CD4-positive, alpha-beta T cell treated with Interferon gamma for 1 hour (primary cell): ENCODE data around the gene SLC40A1.

Source experiments
- DNase-seq: peaks from one replicate; pipeline ENCODE4 v3.0.0-alpha.2; 2020

Gene SLC40A1

GRCh38 chr2:189561371-189562038 is 19.1 kb downstream of the SLC40A1 start:
- DNase-seq, result no peak

GRCh38 chr2:189560273-189560586 is 20.4 kb downstream of the SLC40A1 start:
- no peak for DNase-seq

- no peak for DNase-seq
These were observed 20.9 kb downstream of the SLC40A1 start for GRCh38 chr2:189559579-189560272.

GRCh38 chr2:189558516-189559272 is 21.9 kb downstream of the SLC40A1 start:
- DNase-seq, result no peak

GRCh38 chr2:189557373-189557772 is 23.2 kb downstream of the SLC40A1 start:
- DNase-seq, result no peak

GRCh38 chr2:189556526-189556925 is 24.1 kb downstream of the SLC40A1 start:
- DNase-seq, result no peak

DNA sequence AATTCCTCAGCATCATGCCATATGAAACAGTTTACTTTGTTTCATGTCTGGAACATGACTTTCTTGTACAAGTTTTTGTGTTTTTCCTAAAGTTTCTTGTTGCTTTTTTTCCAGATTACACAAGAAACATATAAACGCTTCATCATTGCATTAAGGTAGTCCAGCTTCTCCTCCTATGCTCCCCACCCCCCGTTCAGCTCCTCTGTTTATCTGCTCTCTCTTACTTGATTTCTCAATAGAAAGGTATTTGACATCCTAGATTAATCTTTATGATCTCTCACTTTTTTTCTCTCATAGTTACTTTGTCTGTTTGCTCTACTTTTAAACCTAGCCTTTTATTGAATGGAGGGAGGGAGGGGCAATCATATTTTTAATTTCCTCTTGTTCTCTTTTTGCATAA is 25.4 kb downstream of the SLC40A1 start:
- no peak for DNase-seq

- no peak for DNase-seq
These were observed 27.0 kb downstream of the SLC40A1 start for GRCh38 chr2:189553504-189554088.

DNA sequence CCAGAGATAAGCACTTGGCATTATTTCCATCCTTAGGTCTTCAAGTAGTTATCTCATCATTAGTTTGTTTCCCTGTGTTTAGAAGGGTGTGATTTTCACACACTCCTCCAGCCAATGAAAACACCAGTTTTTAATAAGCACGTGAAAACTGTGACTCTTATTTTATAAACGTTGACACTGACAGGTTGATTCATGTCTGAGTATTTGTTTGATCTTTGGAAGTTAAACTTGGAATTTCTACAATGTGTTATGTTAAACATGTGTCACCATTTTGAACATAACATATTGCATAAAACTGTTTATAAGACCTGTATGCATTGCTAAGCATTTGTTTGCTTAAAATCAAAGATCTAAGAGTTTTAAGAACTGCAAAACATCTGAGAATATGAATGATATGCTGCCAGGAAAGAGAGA is 27.6 kb downstream of the SLC40A1 start:
- no peak for DNase-seq

DNA sequence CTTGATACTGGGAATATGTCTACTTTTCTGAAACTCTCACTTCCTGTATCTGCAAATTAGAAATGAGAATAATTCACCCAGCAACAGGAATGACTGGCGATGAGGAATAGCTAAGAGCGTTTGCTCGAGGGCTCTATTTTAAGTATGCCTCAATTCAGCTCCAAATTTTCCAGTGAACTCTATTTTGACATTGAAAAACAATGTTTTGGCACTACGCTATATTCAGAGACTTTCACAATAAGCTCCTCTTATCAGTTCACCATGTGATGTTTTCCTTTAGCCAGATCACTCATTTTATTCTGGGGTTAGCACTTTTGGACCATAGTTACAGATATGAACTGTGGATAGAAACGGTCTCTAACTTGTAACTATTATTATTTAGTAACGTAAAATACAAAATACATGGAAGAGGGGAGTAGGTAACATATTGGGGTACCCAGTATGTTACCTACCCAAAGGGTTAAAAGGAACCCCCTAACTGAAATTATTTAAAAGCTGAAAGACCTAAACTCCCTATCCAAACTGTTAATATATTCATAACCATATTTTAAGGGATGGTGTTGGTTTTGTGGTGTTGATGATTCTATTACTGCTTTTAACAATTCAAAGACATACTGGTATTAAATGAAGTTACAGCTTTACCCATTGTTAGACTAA is 28.1 kb downstream of the SLC40A1 start:
- DNase-seq, result no peak

DNA sequence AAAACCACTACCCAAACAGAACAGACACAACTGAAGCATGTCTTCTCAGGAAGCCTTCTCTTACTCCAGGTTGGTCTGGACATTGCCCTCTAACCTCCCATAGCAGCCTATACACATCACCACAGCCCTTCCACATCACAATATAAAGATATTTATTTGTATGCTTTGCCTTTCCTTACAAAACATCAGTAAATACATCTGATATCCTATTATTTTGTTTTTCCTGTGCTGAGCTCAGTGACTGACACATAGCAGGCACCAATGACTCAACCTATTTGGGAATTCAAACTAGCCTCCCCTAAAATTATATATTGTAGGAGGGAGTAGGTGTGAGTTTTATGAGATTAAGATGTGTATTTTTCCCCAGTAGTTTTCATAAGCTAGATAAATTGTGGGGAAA is 28.8 kb downstream of the SLC40A1 start:
- no peak for DNase-seq

GRCh38 chr2:189549449-189549832 is 31.1 kb downstream of the SLC40A1 start:
- DNase-seq, result no peak

DNA sequence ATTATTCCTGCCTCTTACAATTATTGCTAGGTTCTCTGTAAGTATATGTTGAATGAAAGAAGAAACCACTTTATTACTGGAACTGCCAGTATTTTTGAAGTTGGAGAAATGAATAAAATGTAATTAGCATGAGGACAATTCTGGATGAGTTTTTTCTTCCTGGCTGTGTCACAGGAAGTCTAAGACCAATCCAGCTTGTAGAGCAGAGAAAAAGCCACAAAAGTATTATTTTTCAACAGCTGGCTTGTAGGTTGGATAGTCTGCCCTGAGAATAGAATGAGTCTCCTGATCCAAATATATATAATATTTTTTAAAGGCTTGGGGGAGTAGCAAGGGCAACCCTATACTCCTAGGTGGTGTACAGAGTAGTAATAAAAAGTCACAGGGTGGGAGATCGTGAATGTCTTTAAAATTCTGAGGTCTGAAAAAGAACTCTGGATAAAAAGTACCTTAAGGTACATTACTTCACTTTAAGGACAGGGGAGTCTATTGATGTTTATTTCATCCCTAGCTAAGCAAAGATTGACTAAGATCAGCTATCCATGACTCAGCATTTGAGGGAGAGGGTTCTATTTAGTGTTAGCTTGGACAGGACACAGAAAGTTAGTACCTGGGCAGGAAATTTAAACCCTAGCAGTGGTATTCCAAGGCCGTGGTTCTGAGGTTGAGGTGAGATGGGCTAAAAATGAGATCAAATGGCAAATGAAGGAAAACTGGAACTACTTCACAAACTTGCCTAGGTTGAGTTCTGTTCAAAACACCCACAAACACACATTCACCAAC is 31.7 kb downstream of the SLC40A1 start:
- DNase-seq, result no peak

DNA sequence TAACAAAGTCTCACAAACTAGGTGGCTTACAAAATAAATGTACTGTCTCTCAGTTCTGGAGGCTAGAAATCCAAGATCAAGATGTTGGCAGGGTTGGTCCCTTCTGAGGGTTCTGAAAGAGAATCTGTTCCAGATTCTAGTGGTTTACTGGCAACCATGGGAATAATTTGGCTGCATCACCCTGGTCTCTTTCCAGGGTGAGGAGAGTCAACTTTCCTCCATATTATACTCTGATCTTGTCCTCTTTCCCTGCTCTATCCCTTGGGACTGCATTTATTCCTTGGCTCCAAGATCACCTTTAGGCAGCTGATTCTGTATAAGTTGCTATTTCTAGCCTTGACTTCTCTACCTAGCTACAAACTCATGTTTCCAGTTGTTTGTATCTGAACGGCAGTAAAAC is 35.2 kb downstream of the SLC40A1 start:
- DNase-seq, result no peak

DNA sequence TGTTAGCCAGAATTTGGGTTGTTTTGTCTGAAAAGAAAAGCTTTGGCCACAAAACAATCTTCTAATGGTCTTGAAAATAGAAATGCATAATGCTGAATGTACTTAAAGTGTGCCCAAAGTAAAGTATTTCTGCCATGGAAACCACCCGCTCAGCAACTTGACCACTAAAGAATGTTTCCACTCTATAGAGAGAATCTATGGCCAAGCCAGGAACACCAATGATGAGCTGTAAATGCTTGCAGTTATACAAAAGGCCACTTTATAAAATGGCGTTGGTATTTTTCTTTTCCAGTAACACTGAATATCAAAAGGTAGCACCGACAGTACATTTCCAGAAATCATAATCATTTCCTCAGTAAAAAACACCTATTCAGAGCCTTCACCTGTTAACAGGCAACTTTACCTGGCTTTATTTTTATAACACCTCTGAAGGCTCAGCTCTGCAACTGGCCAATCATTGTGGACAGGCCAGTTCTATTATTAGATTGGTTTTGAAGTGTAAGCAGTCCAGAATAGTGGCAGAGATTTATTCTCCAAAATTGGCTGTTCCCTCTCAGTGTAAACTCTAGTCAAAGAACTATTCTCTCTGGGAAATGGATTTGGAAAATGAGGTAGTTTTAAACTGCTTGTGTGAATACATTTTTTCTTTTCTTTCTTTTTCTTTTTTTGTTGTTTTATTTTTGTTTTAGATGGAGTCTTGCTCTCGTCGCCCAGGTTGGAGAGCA is 36.1 kb downstream of the SLC40A1 start:
- no peak for DNase-seq

DNA sequence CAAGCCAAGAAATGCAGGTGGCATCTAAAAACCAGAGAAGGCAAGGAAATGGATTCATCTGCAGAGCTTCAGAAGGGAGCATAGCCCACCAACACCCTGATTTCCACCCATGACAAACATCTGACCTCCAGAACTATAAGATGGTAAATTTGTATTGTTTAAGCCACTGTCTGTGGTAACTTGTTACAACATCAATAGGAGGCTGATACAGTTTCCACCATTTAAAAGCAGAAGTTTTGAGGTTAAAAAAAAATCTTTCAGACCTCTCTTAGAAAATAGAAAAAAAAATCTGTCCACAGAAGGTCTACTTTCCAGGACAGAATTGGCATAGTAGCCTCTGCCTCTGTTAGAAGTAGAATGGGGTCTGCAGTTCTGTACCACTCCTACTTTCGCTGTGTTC is 37.2 kb downstream of the SLC40A1 start:
- no peak for DNase-seq

DNA sequence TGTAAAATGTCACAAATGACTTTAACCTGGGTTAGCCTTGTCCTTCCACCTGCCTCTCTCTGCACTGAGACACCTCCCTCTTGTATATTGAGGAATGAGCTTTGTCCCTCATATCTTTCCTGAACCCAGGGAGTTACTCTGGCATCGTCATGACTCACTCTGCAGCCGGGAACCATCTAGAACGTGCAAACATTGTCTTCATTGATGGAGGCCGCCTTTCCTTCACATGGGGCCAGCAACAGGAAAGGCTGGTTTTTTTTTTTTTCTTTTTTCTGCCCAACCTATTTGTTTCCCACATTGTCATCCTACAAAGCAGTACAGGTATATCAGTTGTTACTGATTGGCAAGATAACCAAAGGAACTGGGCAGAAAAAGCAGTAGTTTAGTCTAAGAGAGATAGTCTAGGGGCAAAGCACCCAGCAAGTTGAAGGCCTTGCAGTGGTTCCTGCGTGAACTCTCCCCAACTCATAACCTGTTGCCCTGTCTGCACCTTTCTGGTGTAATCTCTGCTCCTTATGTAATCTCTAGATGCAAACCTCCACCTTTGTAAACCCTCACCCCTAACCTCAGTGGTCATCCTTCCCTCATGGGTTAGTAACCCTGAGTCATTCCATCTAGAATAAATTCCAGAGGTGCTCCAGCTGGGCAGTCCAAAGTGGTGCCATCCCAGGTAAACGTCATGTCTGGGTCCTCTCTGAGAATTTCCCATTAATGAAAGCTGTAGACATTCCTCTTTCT is 38.3 kb downstream of the SLC40A1 start:
- no peak for DNase-seq

- no peak for DNase-seq
These were observed 39.0 kb downstream of the SLC40A1 start for GRCh38 chr2:189541591-189541990.

DNA sequence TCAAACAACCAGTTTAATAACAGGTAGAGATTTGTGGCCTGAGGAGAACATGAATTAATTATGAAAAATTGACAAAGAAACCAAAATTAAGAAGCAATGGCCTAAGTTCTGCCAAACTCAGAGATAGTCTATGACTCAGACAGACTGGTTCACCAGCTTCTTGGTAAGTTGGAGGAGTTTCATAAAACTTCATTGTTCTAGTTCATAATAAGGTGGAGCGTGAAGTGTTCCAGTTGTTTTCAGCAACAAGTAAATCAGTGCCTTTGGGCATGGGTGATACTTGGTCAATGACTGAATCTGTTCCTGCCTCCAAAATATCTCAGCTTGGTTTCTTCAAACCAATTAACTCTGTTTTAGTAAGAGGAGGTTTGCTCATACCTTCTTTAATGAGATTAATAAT is 40.0 kb downstream of the SLC40A1 start:
- no peak for DNase-seq

DNA sequence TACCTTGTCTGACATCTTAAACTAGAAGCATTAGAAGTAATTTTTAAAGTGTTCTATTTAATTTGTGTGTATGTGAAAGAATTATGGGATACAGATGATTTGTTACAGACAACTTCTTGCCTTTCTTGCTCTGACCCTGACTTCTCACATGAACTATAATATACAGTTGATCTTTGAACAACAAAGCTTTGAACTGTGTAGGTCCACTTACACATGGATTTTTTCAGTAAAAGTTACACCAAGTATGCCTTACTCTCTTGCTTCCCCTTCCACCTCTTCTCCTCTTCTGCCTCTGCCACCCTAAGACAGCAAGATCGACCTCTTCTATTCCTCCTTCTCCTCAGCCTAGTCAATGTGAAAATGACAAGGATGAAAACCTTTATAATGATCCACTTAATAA is 42.2 kb downstream of the SLC40A1 start:
- DNase-seq, result no peak

GRCh38 chr2:189536830-189537229 is 43.8 kb downstream of the SLC40A1 start:
- no peak for DNase-seq
